Islet precursor cell (in vitro differentiated cells): Measurements from ENCODE around the gene SLC1A1.

Experiments
- DNase-seq: peaks from one replicate; pipeline ENCODE4 v3.0.0-alpha.2; 2018

Gene SLC1A1

DNA sequence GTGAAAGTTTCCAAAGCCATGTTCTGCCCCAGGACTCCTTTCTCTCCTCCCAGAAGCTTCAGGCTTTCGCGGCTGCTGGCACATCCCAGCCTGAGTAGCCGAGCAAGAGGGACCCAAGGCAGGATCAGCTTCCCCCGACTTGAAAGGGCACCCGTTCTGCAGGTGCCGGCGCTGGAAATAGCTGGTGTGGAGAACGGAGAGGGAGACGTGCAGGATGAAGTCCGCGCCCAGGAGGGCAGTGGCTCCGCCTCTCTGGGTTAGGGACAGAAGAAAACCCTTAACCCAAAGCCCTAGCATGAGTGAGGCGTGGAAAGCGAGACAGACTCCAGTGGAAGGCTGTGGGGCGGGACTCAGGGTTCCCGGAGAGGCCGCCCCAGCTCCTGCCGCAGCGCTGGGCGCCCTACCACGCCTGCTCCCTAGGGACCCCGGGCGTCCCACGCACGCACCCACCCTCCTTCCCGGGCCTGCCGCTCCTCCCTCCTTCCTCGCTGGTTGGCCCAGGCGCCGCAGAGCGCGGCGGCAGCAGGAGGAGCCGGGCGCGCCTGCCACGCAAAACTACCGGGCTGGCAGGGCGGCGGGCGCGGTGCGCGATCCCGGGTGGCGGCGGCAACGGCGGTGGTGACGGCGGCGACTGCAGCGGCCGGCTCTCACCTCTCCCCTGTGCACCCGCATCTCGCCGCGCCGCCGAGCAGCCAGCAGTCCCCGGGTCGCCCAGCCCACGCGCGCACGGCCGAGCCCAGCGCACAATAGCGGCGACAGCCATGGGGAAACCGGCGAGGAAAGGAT, at the start of gene SLC1A1:
Gene SLC1A1 (plus strand): TSS at position 550 of the 786 bp plus-strand sequence. CDS start 212 bp downstream, at position 762.
- peak; percentile 85 for DNase-seq

DNA sequence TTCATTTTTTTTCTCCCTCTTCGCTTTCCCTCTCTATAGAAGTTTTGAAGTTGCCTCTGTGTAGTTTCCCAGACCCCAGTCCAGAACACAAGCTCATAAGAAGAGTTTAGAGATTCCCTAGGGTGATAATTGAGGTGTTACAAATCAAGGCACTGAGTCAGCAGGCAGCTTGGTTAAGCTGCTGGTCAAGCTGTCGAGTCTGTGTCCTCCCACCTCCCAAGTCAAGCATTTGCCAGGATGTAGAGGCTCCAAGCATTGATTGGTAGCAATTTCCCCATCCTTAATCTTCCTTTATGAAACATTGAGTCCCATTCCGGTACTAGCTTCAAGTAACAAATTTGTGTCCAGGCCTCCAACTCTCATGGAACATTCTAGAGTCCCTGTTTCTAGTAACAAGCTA, 47.5 kb upstream of the SLC1A1 start:
- DNase-seq = peak; percentile 57

DNA sequence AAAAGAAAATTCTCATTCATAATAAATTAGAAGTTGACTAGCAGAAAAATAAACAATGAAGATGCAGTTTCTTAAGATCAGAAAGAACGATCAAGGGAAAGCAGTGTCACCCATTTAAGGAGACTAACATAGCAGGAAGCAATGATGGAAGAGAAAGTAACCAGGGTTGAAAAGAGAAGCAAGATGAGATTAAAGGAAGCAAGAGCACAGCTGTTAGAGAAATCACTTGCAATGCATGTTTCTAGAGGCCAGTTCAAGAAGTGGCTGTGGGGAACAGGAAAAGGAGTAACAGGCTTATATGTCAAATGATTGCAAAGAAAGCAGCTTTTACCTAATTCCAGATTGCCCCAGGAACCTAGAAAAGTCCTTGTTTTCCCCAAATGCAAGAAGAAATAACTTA, 46.8 kb upstream of the SLC1A1 start:
- no peak for DNase-seq

DNA sequence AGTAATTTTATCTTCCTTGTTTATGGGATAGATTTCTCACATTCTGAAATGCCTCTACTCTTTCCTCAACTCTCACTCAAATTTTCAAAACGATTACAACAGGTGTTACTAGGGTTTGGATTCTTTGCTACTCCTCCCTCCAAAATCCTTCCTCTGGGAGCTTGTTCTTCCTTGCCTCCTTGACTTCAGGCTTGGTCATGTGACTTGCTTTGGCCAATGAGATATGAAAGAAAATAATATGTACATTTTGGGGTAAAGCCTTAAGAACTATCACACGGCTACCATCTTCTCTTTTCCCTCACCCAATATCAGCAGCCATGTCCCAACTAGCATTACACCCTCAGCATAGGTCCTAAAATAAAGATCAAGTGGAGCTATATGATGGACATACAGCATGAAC, 28.8 kb upstream of the SLC1A1 start:
- DNase-seq = no peak

DNA sequence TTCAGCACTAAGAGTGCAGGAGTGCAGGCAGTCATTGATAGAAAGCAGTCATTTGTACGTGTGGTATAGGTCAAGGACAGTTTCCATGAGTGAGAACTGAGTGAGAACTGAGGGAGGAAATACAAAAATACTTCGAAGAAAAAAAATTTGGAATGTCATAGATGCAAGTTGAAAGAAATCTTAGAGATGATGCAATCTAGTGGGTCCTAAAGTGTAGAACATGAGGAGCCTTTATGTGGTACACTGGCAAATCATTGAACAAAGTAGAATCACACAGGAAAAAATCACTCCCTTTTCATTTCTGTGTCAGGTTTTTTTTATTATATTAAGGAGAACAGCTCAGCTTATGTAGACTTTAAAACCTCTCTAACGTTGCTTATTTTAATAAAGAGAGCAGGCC, 26.4 kb upstream of the SLC1A1 start:
- no peak for DNase-seq

DNA sequence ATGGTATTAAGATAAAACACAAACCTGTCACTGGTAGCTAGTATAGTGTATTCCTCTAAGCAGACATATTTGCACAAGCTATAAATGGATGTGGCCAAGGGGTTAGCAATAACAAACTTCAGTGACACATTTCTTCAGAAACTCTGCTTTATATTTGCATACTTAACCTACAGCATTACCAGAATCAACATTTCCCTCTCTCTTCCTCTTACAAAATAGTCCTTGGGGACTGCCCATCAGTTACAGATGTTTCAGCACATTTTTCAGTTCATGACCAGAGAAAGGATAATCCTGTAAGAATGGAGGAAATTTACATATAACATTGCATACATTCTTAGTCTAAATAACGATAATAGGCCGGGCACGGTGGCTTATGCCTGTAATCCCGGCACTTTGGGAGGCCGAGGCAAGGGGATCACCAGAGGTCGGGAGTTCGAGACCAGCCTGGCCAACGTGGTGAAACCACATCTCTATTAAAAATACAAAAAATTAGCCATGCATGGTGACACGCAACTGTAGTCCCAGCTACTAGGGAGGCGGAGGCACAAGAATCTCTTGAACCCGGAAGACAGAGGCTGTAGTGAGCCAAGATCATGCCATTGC, 25.3 kb upstream of the SLC1A1 start:
- DNase-seq = no peak

DNA sequence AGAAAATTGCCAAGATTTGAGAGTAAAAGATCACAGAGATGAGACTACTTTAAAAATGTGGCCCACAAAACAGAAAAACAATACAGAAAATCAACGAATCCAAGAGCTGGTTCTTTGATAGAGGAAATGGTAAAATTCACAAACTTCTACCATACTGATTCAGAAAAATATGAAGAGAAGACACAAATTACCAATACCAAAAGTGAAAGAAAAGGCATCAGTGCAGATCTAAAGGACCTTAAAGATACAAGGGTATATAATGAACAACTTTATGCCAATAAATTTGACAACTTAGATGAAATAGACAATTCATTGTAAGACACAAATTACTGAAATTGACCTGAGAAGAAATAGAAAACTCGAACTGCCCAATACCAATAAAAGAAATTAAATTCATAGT, 24.4 kb upstream of the SLC1A1 start:
- DNase-seq = no peak

DNA sequence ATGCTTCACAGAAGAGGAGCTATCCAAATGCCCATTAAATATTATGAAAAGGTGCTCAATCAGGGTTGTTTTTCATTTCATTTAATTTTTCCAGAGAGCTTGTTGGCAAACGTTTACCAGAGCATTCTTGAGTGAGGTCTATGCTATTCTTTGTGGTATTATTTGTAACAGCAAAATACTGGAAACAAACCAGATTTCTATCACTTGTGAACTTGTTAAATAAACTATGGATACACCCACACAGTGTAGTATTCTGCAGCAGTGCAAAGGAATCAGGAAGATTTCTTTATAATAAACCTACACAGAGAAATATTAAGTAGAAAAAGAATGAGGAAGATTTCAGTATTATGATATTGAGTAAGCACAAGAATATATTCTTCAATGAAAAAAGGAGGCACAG, 15.0 kb upstream of the SLC1A1 start:
- DNase-seq = no peak

DNA sequence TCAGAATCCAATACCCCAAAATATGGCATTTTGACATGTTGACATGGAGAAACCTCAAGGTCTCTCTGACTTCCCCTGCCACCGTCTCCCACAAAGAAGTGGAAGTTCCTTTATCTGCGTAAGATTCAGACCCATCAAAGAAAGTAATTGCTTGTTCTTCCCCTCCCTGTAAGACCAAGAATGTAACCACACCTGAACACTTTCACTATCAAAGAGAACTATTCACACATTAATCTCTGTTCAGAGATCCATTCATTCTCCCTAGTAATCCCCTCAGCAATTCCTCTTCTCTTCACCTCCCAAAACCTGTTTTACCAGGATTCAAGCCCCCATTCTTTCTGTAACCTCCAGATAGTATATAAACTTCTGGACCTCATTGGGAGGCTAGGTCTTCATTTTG, 4.1 kb upstream of the SLC1A1 start:
- DNase-seq = no peak

DNA sequence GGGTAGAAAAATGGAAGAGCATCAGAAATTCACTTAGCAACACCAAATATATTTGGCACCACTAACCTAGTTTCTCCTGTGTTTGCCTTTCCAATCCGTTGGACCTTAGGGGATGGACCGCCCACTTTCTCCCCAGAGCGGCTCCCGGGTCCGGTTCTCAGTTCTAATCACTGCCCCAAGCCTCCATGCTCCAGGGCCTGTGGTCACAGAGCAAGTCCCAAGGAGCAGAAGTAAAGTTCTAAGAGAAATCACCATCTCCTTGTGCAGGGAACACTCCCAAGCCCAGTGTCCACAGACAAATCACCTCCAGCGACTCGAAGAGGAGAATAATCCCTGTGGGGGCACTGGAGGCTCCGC, 728 bp upstream of the SLC1A1 start:
- DNase-seq = peak; percentile 67

DNA sequence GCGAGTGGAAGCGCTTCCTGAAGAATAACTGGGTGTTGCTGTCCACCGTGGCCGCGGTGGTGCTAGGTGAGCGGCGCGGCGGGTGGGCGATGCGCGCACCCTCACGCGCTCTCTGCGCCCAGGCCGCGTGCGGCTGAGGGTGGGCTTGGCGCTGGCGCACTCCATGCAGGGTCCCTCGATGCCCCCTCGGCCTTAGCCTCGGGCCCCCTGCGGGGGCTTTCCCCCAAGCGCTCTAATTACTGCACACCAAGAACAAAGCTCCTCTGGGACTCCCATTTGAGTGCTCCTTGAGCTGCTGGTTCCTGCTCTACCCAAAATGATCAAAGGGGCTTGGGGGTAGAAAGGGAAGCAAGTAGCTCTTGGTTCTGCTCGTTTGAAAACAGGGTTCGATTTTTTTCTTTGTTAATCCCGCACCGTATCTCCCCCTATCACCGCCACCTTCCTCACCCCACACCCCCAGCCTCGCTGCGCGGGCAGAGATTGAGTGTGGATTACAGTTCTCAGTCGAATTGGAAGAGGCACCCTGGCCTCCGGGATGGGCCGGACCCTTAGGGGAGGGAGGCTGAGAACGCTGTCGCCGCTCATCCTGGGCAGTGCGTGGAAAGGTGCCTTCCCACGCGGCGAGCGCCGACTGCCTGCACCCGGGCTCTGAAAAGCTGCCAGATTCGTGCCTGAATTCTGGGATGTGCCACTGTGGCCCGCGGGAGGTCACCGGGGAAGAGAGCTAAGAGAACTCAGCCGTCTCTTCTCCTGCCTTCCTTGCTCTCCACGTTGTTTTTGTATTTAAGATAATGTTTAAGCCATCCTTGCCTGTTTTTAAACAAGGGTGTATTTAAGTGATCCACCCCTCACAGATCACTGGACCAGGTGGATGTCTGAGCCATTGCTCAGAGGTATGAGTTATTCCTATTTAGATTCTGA, 697 bp downstream of the SLC1A1 start:
- DNase-seq = no peak

DNA sequence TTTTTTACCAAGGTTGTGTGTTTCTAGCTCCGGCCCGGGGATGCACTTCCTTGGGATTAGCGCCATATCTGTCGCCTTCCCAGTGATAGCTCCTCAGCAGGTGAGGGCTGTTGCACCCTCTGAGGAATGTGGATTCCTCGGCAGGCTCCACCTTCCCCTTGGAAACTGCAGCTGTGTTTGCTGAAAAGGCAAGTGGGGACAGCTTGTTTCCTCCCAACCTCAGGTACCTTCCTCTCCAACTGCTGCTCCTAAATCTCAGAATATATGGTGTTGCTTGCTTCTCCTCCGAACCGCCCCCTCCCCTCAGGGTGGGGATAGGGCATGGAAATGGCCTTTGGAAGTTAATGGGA, 1.3 kb downstream of the SLC1A1 start:
- peak; percentile 71 for DNase-seq

DNA sequence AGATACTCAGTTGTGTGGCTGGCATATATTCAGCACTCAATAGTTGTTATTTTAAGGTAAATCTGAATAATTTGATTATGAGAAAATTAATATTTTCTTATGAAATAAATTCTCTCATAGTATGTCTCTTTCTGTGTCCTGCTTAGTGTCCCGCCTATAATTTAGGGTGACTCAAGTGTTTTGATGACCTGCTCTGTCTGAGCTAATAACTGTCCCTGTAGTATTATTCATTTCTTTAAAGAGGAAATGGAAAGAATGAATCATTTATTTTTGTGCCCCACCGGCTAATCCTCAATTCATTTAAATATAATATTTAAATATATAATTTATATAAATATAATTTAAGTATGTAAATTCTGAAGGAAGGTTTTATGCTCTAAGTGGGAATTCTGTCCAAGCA, 4.1 kb downstream of the SLC1A1 start:
- DNase-seq = no peak

DNA sequence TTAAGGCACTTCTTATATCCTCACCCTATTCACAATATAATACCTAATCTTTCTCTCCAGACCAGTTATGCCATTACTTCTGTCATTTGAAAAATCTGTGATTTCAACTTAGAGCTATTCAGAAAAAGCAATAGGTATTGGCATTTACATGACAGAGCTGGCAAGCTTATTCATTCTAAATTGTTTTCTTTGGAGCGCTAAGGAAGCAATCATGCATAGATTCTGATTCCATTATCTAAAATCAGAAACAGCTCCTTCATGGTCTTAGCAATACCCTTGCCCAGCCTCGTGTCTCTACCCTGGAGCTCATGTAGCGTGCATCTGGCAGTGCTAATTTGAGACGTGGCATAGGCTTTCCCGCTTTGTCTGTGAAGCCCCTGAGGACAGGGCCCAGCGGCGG, 4.5 kb downstream of the SLC1A1 start:
- DNase-seq = no peak

DNA sequence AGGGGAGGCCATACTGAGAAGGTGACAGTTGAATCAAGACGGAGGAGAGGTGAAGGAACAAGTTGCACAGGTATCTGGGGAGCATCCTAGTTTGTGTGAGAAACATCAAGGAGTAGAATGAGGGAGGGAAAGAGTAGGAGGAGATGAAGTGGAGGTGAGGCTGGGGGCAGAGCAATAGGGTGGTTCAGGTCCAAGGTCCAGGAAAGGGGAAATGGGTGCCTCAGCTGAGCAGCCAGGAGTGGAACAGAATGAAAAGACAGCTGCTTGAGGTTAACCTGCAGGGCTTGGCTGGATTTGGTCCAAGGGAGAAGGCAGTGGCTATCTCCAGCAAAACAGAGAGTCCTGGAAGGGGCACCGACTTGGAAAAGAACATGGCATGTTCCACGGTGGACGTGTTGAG, 5.3 kb downstream of the SLC1A1 start:
- no peak for DNase-seq

DNA sequence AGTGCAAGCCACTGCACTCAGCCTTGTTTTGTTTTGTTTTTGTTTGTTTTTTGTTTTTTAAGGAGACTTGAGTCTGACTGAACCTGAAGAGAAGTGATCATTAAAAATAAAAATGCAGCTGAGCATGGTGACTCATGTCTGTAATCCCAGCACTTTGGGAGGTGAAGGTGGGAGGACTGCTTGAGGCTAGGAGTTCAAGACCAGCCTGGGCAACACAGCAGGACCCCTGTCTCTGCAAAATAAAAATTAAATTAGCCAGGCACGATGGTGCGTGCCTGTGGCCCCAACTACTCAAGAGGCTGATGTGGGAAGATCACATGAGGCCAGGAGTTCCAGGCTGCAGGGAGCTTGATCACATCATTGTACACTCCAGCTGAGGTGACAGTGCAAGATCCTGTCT, 6.2 kb downstream of the SLC1A1 start:
- DNase-seq = no peak

DNA sequence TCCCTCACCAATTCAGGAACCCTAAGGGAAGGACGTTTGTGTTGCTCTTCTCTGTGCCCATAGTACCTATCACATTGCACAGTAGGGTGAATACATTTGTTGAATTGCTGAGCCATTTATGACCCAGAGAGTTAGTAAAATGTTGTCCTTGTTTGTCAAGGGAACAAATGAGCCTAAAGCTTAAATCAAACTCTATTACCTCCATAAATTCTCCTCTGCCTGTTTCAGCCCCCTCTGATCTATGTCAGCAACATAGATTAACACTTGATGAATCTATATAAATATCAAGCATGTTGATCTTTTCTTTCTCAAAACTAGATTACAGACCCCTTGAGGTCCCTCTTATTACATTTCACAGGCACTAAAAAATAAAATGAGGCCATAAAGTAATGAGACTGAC, 7.1 kb downstream of the SLC1A1 start:
- DNase-seq = no peak

DNA sequence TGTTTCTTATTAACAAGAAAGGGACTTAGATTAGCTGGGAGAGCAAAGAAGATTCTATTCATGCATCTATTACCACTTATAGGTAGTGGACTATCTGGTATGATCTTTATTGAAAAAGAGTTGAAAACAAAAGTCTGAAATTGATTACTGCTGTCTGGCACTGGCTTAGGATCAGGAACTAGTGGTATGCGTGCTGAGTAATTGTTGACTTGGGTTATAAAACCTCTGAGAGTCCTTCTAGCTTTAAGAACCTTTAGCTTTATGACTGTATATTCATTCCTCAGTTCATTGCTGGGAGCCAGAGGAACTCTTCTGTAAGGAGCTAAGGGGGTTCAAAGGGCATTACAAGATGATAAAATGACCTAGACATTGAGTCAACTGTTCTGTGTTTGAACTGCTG, 7.6 kb downstream of the SLC1A1 start:
- DNase-seq = no peak

DNA sequence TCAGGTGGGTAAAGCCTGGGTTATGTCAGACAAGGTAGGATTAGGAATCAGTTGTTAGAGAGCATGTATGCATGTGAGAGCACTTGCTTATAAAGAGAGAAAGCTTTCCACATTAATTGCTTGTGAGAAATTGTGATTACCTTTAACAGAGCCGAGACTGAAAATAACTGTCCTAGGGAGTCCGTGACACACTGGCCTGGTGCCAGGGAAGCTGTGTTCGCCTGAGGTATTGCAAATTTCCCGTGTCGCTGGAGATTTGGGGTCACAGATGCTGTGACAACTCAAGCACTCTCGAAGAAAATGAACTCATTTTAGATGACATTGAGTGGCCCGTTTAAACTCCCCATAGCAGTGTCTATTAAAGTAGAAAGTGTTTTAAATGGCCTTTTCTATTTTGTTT, 9.6 kb downstream of the SLC1A1 start:
- no peak for DNase-seq

DNA sequence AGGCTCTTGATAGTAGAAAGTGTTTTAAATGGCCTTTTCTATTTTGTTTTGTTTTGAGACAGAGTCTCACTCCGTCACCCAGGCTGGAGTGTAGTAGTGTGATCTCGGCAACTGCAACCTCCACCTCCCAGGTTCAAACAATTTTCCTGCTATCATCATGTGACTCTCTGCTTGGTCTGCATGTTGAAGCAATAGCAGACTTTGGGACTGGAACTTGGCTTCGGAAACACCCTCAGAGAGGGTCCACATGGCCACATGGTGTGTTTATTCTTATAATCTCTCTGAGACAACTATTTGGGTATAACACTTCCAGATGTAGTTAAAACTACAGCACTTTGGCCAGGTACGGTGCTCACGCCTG, 10.9 kb downstream of the SLC1A1 start:
- DNase-seq = no peak

DNA sequence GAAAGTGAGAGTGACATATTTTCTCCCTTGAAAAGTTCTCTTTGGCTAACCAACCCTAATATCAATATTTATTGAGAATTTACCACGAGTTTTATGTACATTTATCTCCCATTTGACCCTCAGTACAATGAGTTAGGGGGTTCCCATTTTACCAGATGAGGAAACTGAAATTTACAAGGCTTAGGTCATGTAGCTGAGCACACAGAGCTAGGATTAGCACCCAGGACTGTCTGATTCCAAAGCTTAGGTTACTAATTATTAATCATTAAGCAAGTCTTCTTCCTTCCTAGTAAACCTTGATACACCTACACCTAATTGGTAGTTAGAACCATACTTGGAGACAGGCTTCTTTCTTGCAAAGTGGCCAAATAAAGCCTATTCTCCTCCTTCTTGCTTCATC, 12.2 kb downstream of the SLC1A1 start:
- no peak for DNase-seq

DNA sequence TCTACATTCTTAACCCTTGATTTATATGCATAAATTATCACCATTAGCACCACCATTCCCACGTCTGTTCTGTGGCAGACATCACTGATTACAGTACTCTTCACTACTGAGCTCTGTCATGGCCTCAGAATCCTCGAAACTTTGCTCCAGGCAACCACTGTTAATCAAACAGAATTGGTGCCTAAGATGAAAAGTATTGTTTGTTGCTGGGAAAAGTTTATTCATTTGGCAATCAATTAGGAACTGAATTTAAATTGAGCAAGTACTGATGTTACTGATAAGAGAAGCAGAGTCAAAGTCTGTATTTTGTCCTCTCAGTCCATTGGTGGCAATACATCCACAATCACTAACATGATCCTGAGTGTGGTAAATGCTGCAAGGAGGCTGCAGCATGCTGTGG, 12.8 kb downstream of the SLC1A1 start:
- DNase-seq = no peak

DNA sequence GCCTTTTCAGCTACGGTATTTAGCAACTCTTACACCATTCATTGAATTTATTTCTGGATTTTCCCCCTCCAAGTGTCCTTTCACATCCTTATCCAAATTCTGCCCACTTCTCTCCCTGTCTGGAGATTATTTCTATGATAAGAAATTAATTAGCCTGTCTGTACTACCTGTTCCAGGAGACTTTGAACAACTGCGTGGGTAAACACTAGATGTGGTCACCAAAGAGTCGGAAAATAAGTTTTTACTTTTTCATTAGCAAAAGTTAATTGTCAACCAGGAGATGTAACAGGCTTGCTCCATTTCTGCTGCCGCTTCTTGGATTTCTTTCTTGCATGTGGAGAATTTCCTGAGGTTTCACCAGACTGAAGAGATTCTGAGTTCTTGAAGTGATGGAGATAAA, 14.0 kb downstream of the SLC1A1 start:
- no peak for DNase-seq

DNA sequence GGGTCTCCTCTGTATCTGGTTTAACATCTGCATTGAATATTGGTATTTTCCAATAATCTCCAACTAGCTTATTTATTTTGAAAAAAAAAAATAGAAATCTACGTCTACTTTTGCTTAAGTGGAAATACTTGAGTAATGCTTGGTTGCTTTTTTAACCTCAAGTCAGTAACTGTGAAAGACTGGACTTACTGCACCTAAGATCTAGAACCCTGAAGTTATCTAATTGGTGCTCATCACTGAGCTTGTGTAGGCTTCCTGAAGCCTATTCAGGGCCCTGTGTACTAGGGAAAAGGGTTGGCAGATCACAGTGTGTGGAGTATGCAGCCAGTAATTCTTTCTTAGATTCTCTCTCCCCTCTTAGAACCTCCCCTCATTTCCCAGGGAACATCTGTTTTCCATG, 16.2 kb downstream of the SLC1A1 start:
- no peak for DNase-seq
